KMS-11 (cell line): Measurements from ENCODE around the gene SYT3.

Experiments
- H2AFZ ChIP-seq: fragments of 200-600 bp; sonication (generic); 2 replicates; pipeline ENCODE4 v1.6.1; 2016; ENCODE audit warnings: antibody characterized with exemption, mixed run types, low read depth
- H3K27ac ChIP-seq: fragments of 200-600 bp; sonication (generic); 2 replicates; pipeline ENCODE4 v1.6.1; 2016; ENCODE audit warnings: mild to moderate bottlenecking, mixed run types
- H3K27me3 ChIP-seq: fragments of 200-600 bp; sonication (generic); 2 replicates; pipeline ENCODE4 v1.6.1; 2017; ENCODE audit warnings: mild to moderate bottlenecking, low read depth, mixed run types, moderate library complexity; ENCODE audit not compliant: insufficient read depth
- H3K36me3 ChIP-seq: fragments of 200-600 bp; sonication (generic); 2 replicates; pipeline ENCODE4 v1.6.1; 2017; ENCODE audit warnings: mild to moderate bottlenecking, mixed run types; ENCODE audit not compliant: insufficient read depth
- H3K4me1 ChIP-seq: fragments of 200-600 bp; sonication (generic); 2 replicates; pipeline ENCODE4 v1.6.1; 2016; ENCODE audit warnings: mild to moderate bottlenecking, low read depth, mixed run types; ENCODE audit not compliant: poor library complexity, severe bottlenecking
- H3K4me2 ChIP-seq: fragments of 200-600 bp; sonication (generic); 2 replicates; pipeline ENCODE4 v1.7.0; 2016; ENCODE audit warnings: mild to moderate bottlenecking, mixed run types
- H3K4me3 ChIP-seq: fragments of 200-600 bp; sonication (generic); IDR thresholded peaks from 2 replicates; pipeline ENCODE4 v1.6.1; 2017; ENCODE audit warnings: low read depth, low read length, mixed read lengths; ENCODE audit not compliant: insufficient read depth
- H3K79me2 ChIP-seq: fragments of 200-600 bp; sonication (generic); 2 replicates; pipeline ENCODE4 v1.6.1; 2016; ENCODE audit warnings: low read depth, mixed run types; ENCODE audit not compliant: insufficient read depth
- H3K9ac ChIP-seq: fragments of 200-600 bp; sonication (generic); 2 replicates; pipeline ENCODE4 v1.6.1; 2016; ENCODE audit warnings: mild to moderate bottlenecking, mixed run types
- H4K20me1 ChIP-seq: fragments of 200-600 bp; sonication (generic); 2 replicates; pipeline ENCODE4 v1.6.1; 2016; ENCODE audit warnings: mild to moderate bottlenecking, mixed run types; ENCODE audit not compliant: insufficient read depth
- CTCF ChIP-seq: fragments of 200-600 bp; sonication (generic); conservative IDR thresholded peaks from 2 replicates; pipeline ENCODE4 v1.6.1; 2017; ENCODE audit warnings: low read depth, mild to moderate bottlenecking, antibody characterized with exemption, low read length, moderate library complexity, mixed read lengths

SYT3 gene

GRCh38 chr19:50673118-50673517 lies 33.4 kb upstream of the SYT3 start:
- Histone ChIP-seq H3K4me2 (no peak overlapping the region), H3K4me3 (no peak overlapping the region), H3K27ac (no peak overlapping the region), H3K79me2 (no peaks in the 10 kb centered on the region), H3K36me3 (no peaks in the 10 kb centered on the region), H3K27me3 (peaks cover 10% of the 10 kb centered on the region; the same call in 1 of the 2 replicates), H3K4me1 (no peaks in the 10 kb centered on the region), H4K20me1 (no peaks in the 10 kb centered on the region), H2AFZ (no peak overlapping the region), H3K9ac (no peak overlapping the region)
- TF ChIP-seq CTCF, result no peak

- H3K9ac ChIP-seq, result no peak overlapping the region
- H3K27ac ChIP-seq, result no peak overlapping the region
- no peaks in the 10 kb centered on the region for H3K79me2 ChIP-seq
- no peaks in the 10 kb centered on the region for H3K36me3 ChIP-seq
- no peak overlapping the region for H3K4me2 ChIP-seq
- no peak overlapping the region for H2AFZ ChIP-seq
- H3K27me3 ChIP-seq, result peaks cover 8% of the 10 kb centered on the region; the same call in 1 of the 2 replicates
- no peaks in the 10 kb centered on the region for H4K20me1 ChIP-seq
- no peak for TF ChIP-seq CTCF
- no peak overlapping the region for H3K4me3 ChIP-seq
- no peaks in the 10 kb centered on the region for H3K4me1 ChIP-seq
Observed at GRCh38 chr19:50670102-50670380, 30.4 kb upstream of the SYT3 start.

GRCh38 chr19:50669302-50670101 lies 29.8 kb upstream of the SYT3 start:
- H3K27me3 ChIP-seq, result peaks cover 8% of the 10 kb centered on the region; the same call in 1 of the 2 replicates
- no peak overlapping the region for H3K27ac ChIP-seq
- H3K9ac ChIP-seq, result no peak overlapping the region
- H2AFZ ChIP-seq, result no peak overlapping the region
- no peaks in the 10 kb centered on the region for H3K79me2 ChIP-seq
- H3K4me3 ChIP-seq, result no peak overlapping the region
- H3K36me3 ChIP-seq, result no peaks in the 10 kb centered on the region
- no peaks in the 10 kb centered on the region for H4K20me1 ChIP-seq
- no peaks in the 10 kb centered on the region for H3K4me1 ChIP-seq
- no peak overlapping the region for H3K4me2 ChIP-seq
- TF ChIP-seq CTCF, result peak; percentile 87

GRCh38 chr19:50668879-50669278 lies 29.2 kb upstream of the SYT3 start:
- TF ChIP-seq CTCF, result no peak
- Histone ChIP-seq H3K9ac (no peak overlapping the region), H3K36me3 (no peaks in the 10 kb centered on the region), H3K4me1 (no peaks in the 10 kb centered on the region), H3K4me2 (no peak overlapping the region), H3K27ac (no peak overlapping the region), H3K27me3 (peaks cover 8% of the 10 kb centered on the region; the same call in 1 of the 2 replicates), H2AFZ (no peak overlapping the region), H3K4me3 (no peak overlapping the region), H3K79me2 (no peaks in the 10 kb centered on the region), H4K20me1 (no peaks in the 10 kb centered on the region)
